ENCODE data around the gene CTBP2.

GRCh38 chr10:125141150-125141859, 19.1 kb downstream of the CTBP2 start:
- TF ChIP-seq CTCF (IDR thresholded peaks at IDR 0.05) (no peak), EZH2phosphoT487 (IDR thresholded peaks at IDR 0.05) (no peak), EZH2 (IDR thresholded peaks at IDR 0.05) (no peak)

Measured in neural progenitor cell (in vitro differentiated cells).